ENCODE data around the gene VPS18. TPM values are rescaled to one million over a fixed set of nuclear protein-coding genes. Genes with fewer than 3 reads are reported as not detected.

Gene VPS18
- polyA plus RNA-seq, 3 donors, result 4.0 to 9.6 (median 6.9) TPM

GRCh38 chr15:40942878-40943277 is 48.6 kb downstream of the VPS18 start:
- H3K27ac ChIP-seq (ENCODE audit: low read depth, low read length), result no peak overlapping the region
- WGBS, 3 donors, result 71 to 72% (median 72%) methylated on average over 12 of the region's 12 CpGs

- 90 to 95% (median 91%) methylated on average over 9 of the region's 9 CpGs for WGBS, 3 donors
- no peak overlapping the region for H3K27ac ChIP-seq (ENCODE audit: low read depth, low read length)
Measured at GRCh38 chr15:40943764-40944365, 49.6 kb downstream of the VPS18 start.

- H3K27ac ChIP-seq (ENCODE audit: low read depth, low read length), result no peak overlapping the region
- WGBS, 3 donors, result 56 to 95% (median 94%) methylated on average over 11 of the region's 11 CpGs
Measured at GRCh38 chr15:40944510-40945296, 50.5 kb downstream of the VPS18 start.

GRCh38 chr15:40948706-40949473 is 54.6 kb downstream of the VPS18 start:
- 60 to 83% (median 63%) methylated on average over 21 of the region's 21 CpGs for WGBS, 3 donors
- no peak overlapping the region for H3K27ac ChIP-seq (ENCODE audit: low read depth, low read length)

GRCh38 chr15:40949756-40950207 is 55.5 kb downstream of the VPS18 start:
- WGBS, 3 donors, result 20 to 53% (median 50%) methylated on average over 7 of the region's 7 CpGs
- no peak overlapping the region for H3K27ac ChIP-seq (ENCODE audit: low read depth, low read length)

- WGBS, 3 donors, result 83 to 88% (median 85%) methylated on average over 4 of the region's 4 CpGs
- H3K27ac ChIP-seq (ENCODE audit: low read depth, low read length), result no peak overlapping the region
Measured at GRCh38 chr15:40951764-40952163, 57.5 kb downstream of the VPS18 start.

GRCh38 chr15:40952301-40952900 is 58.2 kb downstream of the VPS18 start:
- WGBS, 3 donors, result 50 to 59% (median 52%) methylated on average over 23 of the region's 23 CpGs

GRCh38 chr15:40952901-40953712 is 58.9 kb downstream of the VPS18 start, which contains the start of gene CHAC1:
Gene CHAC1 (plus strand): TSS chr15:40953471. CDS start chr15:40953584, 113 bp downstream.
- no peak within 1 kb of the TSS for H3K27ac ChIP-seq (ENCODE audit: low read depth, low read length)
- 1 to 2% (median 1%) methylated on average over 45 to 72 of the region's 72 CpGs for WGBS, 3 donors

More at GRCh38 chr15:40952301-40952900, 58.2 kb downstream of the VPS18 start:
- H3K27ac ChIP-seq (ENCODE audit: low read depth, low read length), result no peak overlapping the region

Other genes starting within 250 kb of the VPS18 start
- gene RAD51, start 199.3 kb upstream of the VPS18 start, polyA plus RNA-seq, result 1 to 10 TPM in 1 of 3 donors, under 1 TPM in 2; 0.24 to 1.0 (median 0.31) TPM
- gene RMDN3, start 139.2 kb upstream of the VPS18 start, polyA plus RNA-seq, result 10 to 100 TPM; 28.9 to 87.2 (median 41.9) TPM
- 100 to 1,000 TPM in 1 of 3 donors, 10 to 100 TPM in 2; 17.7 to 125 (median 96.5) TPM for gene GCHFR, start 130.4 kb upstream of the VPS18 start, polyA plus RNA-seq
- gene C15orf62, start 124.5 kb upstream of the VPS18 start, polyA plus RNA-seq, result under 1 TPM; 0.17 to 0.67 (median 0.33) TPM
- gene ZFYVE19, start 87.4 kb upstream of the VPS18 start, polyA plus RNA-seq, result 10 to 100 TPM; 12.0 to 14.2 (median 13.3) TPM
- 10 to 100 TPM; 22.4 to 41.5 (median 41.0) TPM for gene DNAJC17, start 87.0 kb upstream of the VPS18 start, polyA plus RNA-seq
- 1 to 10 TPM in 1 of 3 donors, under 1 TPM in 1, not detected in 1; 0.13 to 1.2 TPM for gene PPP1R14D, start 65.7 kb upstream of the VPS18 start, polyA plus RNA-seq
- 10 to 100 TPM in 1 of 3 donors, 1 to 10 TPM in 1, under 1 TPM in 1; 0.67 to 52.2 (median 6.2) TPM for gene SPINT1, start 50.4 kb upstream of the VPS18 start, polyA plus RNA-seq
- gene RHOV, start 20.2 kb upstream of the VPS18 start, polyA plus RNA-seq, result 10 to 100 TPM in 1 of 3 donors, under 1 TPM in 1, not detected in 1; 0.30 to 14.6 TPM
- 10 to 100 TPM in 1 of 3 donors, 1 to 10 TPM in 2; 3.4 to 14.5 (median 7.2) TPM for gene DLL4, start 34.9 kb downstream of the VPS18 start, polyA plus RNA-seq
- gene CHAC1, start 59.0 kb downstream of the VPS18 start, polyA plus RNA-seq, result 1 to 10 TPM; 4.8 to 9.4 (median 6.4) TPM
- 10 to 100 TPM in 2 of 3 donors, 1 to 10 TPM in 1; 7.5 to 17.5 (median 13.4) TPM for gene INO80, start 221.8 kb downstream of the VPS18 start, polyA plus RNA-seq

All from adipose tissue (tissue), 3 donors.